IMR-90 (cell line): ENCODE data around the gene CPSF7.

Experiments
- POLR2A ChIP-seq: IDR thresholded peaks from 2 replicates; pipeline ENCODE4 v1.6.1; 2012; ENCODE audit warnings: mild to moderate bottlenecking, low read depth, low read length
- RAD21 ChIP-seq: IDR thresholded peaks from 2 replicates; pipeline ENCODE4 v1.6.1; 2012; ENCODE audit warnings: low read length, improper control_type of control experiment
- TF ChIP-seq, protein P1 (sequence below): conservative IDR thresholded peaks from 2 replicates; pipeline ENCODE4 v1.5.1; 2012; ENCODE audit warnings: mild to moderate bottlenecking, low read depth, low read length, improper control_type of control experiment
- TF ChIP-seq, protein P2 (sequence below): fragments of 150-350 bp; IDR thresholded peaks from 2 replicates; pipeline ENCODE4 v1.6.1; 2017; ENCODE audit warnings: mild to moderate bottlenecking, antibody characterized with exemption, low read length, low read depth

- TF ChIP-seq, protein P1, sequence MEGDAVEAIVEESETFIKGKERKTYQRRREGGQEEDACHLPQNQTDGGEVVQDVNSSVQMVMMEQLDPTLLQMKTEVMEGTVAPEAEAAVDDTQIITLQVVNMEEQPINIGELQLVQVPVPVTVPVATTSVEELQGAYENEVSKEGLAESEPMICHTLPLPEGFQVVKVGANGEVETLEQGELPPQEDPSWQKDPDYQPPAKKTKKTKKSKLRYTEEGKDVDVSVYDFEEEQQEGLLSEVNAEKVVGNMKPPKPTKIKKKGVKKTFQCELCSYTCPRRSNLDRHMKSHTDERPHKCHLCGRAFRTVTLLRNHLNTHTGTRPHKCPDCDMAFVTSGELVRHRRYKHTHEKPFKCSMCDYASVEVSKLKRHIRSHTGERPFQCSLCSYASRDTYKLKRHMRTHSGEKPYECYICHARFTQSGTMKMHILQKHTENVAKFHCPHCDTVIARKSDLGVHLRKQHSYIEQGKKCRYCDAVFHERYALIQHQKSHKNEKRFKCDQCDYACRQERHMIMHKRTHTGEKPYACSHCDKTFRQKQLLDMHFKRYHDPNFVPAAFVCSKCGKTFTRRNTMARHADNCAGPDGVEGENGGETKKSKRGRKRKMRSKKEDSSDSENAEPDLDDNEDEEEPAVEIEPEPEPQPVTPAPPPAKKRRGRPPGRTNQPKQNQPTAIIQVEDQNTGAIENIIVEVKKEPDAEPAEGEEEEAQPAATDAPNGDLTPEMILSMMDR = no peak
- no peak for TF ChIP-seq POLR2A
- TF ChIP-seq, protein P2, sequence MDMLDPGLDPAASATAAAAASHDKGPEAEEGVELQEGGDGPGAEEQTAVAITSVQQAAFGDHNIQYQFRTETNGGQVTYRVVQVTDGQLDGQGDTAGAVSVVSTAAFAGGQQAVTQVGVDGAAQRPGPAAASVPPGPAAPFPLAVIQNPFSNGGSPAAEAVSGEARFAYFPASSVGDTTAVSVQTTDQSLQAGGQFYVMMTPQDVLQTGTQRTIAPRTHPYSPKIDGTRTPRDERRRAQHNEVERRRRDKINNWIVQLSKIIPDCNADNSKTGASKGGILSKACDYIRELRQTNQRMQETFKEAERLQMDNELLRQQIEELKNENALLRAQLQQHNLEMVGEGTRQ = no peak
- TF ChIP-seq RAD21 = no peak
Observed at GRCh38 chr11:61368646-61369045, 61.1 kb downstream of the CPSF7 start.
